Suppressor macrophage treated with lipopolysaccharide for 4 hours (primary cell): ENCODE results near the gene KLHL28.

Source experiments
- DNase-seq: peaks from one replicate; pipeline ENCODE4 v3.0.0-alpha.2; 2020

KLHL28 gene, protein sequence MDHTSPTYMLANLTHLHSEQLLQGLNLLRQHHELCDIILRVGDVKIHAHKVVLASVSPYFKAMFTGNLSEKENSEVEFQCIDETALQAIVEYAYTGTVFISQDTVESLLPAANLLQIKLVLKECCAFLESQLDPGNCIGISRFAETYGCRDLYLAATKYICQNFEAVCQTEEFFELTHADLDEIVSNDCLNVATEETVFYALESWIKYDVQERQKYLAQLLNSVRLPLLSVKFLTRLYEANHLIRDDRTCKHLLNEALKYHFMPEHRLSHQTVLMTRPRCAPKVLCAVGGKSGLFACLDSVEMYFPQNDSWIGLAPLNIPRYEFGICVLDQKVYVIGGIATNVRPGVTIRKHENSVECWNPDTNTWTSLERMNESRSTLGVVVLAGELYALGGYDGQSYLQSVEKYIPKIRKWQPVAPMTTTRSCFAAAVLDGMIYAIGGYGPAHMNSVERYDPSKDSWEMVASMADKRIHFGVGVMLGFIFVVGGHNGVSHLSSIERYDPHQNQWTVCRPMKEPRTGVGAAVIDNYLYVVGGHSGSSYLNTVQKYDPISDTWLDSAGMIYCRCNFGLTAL

GRCh38 chr14:44961554-44962333 lies at the start of gene KLHL28, which contains the start of gene TOGARAM1:
Gene KLHL28 (minus strand): TSS chr14:44961947. CDS start chr14:44945928, 16,019 bp downstream.
Gene TOGARAM1 (plus strand): TSS chr14:44962190. CDS start chr14:44962422, 232 bp downstream.
- DNase-seq: peak; percentile 98

- no peak for DNase-seq
Observed at GRCh38 chr14:45003924-45004323, 42.2 kb upstream of the KLHL28 start.

DNA sequence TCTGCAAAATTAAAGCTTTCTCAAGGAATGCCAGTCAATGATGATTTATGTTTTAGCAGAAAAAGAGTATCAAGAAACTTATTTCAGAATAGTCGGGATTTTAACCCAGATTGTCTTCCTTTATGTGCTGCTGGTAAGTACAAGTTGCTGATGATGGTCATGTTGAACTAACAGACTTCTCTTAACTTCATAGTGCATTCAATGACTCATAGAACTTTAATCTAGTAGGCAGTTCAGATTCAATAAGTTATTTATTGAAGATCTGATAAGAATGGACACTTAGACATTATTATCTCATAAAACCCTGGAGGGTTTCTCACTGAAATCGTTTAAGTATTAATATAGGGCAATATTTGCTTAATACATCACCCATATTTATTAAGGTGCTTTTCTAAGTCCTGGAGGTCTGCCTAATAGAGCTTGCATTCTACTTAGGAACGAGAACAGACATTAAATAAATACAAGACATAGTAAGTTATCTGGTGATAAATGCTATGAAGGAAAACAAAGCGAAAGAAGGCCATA lies 34.1 kb upstream of the KLHL28 start:
- DNase-seq: no peak

- DNase-seq: no peak
Observed at GRCh38 chr14:44995196-44995595, 33.4 kb upstream of the KLHL28 start.

DNA sequence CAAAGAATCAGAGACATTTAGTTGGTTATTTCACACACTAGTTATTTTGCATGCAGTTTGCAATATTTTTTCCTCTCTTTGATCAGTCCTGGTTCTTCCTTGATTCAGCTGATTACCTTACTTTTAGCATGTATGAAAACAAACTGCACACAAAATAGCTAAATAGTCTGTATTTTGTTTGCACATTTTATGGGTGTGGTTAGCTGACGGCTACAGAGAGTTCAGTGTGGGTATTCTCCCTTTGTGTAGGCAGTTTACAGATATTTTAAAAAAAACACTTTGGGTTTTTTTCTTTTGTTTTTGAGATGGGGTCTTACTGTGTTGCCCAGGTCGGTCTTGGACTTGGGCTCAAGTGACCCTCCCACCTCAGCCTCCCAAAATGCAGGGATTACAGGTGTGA lies 28.8 kb upstream of the KLHL28 start:
- DNase-seq: no peak

- DNase-seq: peak; percentile 39
Observed at GRCh38 chr14:44989497-44990440, 28.0 kb upstream of the KLHL28 start.

DNA sequence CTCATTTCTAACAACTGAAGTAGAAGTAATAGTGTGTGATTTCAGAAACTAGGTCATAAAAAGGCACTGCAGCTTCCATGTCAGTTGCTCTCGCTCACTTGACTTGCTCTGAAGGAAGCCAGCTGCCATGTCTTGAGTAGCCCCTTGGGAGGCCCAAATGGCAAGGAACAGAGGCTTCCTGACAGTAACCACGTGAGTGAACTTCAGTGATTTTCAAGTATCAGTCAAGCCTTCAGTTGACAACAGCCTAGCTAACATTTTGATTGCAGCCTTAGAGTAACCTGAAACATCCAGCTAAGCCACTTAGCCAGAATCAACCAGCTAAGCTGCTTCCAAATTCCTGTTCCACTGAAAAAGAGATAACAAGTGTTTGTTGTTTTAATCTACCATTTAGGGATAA lies 26.9 kb upstream of the KLHL28 start:
- DNase-seq: no peak

DNA sequence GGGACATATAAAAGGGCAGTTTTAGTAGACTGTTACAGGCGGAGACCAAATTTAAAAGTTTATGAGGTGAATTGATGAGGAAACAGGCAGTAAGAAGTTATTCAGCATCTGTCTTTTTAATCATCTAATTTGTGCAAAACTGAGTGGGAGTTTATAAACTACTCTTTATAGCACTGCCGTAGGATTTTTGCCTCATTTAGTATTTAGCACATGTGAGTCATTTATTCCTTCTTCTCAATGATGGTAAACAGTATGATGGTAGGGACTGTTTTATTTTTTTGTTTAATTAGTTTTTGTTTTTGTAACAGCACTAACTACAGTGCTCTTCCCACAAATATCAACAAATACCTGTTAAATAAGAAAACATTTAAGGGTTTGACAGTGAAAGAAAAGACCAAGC lies 20.8 kb upstream of the KLHL28 start:
- DNase-seq: no peak

GRCh38 chr14:44981198-44981597 lies 19.5 kb upstream of the KLHL28 start:
- no peak for DNase-seq

- DNase-seq: no peak
Observed at GRCh38 chr14:44979740-44980356, 18.1 kb upstream of the KLHL28 start.

GRCh38 chr14:44979273-44979672 lies 17.5 kb upstream of the KLHL28 start:
- DNase-seq: no peak

GRCh38 chr14:44971459-44971858 lies 9.7 kb upstream of the KLHL28 start:
- no peak for DNase-seq

DNA sequence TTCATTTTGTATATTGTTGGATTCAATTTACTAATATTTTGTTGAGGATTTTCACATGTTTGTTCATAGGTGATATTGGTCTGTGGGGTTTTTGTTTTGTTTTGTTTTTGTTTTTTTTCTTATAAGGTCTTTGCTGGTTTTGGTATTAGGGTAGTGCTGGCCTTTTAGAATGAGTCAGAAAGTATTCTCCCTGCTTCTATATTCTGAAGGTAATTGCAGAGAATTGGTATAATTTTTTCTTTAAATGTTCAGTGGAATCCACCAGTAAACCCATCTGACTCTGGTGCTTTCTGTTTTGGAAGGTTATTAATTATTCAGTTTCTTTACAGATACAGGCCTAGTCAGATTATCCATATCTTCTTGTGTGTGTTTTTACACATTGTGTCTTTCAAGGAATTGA lies 9.2 kb upstream of the KLHL28 start:
- no peak for DNase-seq

DNA sequence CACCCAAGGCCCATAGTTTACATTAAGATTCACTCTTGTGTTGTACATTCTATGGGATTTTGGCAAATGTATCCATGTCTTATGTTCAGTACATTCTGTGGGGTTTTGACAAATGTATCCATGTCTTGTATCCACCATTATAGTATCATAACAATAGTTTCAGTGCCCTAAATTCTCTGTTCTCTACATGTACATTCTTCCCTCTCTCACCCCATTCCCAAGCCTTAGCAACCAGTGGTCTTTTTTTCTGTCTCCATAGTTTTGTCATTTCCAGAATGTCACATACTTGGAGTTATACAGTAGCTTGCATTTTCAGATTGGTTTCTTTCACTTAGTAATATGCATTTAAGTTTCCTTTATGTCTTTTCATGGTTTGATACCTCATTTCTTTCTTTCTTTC lies 7.0 kb upstream of the KLHL28 start:
- DNase-seq: no peak

DNA sequence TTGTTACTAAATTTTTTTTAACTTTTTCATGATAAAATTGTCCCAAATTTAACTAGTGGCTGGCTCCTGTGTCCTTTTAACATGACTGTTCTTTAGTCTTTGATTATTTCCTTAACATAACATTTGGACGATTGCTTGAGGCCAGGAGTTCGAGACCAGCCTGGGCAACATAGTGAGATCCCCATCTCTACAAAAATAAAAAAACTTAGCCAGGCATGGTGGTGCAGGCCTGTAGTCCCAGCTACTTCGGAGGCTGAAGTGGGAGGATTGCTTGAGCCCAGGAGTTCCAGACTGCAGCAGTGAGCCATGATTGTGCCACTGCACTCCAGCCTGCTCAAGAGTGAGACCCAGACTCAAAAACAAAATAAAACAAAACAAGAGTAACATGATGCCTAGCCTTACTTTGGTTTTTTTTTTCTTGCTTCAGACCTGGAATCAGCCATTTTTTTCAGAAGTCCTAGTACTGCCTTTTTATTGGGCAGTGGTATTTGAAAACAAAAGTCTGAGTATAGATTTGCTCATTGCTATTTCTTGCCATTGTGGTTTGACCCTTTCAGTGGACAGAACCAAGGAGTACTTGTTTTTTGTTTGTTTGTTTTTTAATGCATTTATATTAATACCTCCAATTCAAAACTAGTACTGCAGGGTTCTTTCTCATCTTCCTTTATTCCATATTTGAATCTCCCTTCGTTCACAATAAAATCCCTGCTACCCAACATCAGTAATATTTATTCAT lies 5.0 kb upstream of the KLHL28 start:
- DNase-seq: no peak

- DNase-seq: no peak
Observed at GRCh38 chr14:44963775-44964380, 2.1 kb upstream of the KLHL28 start.

DNA sequence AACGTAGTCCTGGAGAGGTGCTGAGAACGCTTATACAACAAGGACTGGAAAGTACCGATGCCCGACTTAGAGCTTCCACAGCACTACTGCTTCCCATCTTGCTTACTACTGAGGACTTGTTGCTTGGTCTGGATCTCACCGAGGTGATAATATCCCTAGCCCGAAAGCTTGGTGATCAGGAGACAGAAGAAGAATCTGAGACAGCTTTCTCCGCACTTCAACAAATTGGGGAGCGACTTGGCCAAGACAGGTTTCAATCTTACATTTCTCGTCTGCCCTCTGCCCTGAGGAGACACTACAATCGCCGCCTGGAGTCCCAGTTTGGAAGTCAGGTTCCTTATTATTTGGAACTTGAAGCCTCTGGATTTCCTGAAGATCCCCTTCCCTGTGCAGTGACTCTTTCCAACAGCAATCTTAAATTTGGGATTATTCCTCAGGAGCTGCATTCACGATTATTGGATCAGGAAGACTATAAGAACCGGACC lies 1.3 kb upstream of the KLHL28 start:
- peak; percentile 27 for DNase-seq

DNA sequence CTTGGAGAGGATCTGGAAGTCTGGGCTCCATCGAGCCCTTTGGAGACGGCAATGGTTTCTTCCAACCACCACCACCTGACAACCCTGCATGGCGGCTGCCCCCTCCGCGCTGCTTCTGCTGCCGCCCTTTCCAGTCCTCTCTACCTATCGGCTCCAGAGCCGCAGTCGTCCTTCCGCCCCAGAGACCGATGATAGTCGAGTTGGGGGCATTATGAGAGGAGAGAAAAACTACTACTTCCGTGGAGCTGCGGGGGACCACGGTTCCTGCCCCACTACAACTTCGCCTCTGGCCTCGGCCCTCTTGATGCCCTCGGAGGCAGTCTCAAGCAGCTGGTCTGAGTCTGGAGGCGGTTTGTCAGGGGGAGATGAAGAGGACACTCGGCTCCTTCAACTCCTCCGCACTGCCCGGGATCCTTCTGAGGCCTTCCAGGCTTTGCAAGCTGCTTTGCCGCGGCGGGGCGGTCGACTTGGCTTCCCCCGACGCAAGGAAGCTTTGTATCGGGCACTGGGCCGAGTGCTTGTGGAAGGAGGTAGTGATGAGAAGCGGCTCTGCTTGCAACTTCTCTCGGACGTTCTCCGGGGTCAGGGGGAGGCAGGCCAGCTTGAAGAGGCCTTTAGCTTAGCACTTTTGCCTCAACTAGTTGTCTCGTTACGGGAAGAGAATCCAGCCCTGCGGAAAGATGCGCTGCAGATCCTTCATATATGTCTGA lies 742 bp upstream of the KLHL28 start:
- peak; percentile 34 for DNase-seq

DNA sequence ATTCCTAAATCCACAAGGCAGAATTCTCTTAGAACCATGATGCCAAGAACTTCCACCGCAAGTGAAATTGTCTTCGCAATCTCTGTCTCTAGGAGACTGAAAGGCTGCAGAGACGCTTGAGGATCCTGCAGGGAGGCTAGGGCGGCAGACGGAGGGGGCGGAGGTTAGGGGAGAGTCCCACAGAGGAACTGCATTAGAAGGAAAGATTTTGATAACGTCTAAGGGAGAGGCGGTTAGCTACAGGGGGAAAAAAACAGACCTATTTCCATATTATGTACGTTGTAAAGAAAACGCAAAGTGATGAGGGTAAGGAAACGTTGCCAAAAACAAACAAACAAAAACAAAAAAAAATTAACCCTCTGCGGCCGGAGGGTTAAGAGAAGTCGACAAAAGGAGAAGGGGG lies 595 bp downstream of the KLHL28 start:
- DNase-seq: peak; percentile 69

DNA sequence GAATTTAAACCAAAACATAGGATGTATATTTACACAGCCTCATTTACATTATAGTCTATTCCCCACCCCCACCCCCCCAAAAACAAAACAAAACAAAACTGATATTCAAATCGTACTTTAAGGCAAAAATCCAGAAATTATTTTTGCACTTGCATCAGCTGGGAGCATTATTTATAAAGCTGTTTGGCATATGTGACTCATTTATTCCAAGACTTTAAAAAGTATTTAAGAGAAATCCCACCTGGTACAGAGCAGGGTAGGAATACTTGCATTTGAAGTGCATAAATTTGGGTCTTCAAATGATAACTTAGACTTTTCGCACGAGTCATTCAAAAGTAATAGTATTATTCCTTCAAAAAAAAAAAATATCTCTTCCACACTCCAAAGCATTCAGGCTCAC lies 1.1 kb downstream of the KLHL28 start:
- no peak for DNase-seq
